Adrenal gland (tissue), 5 donors: ENCODE measurements around the gene SDF4.

ENCODE experiments used
- CTCF ChIP-seq, 6 experiments: fragments of 450-650 bp in 4 of 6; fragments of 200-600 bp in 2 of 6; sonication (generic) in 1 of 6; IDR thresholded peaks; 1 replicate in 5 of 6; 2 replicates in 1 of 6; pipeline versions ENCODE4 v1.5.1 to v1.8.0; 2016 to 2021; ENCODE audit warnings: antibody characterized with exemption in 6 of 6, mild to moderate bottlenecking in 2 of 6, moderate library complexity in 1 of 6
- POLR2A ChIP-seq, 2 donors: fragments of 450-650 bp; IDR thresholded peaks; one replicate each; pipeline ENCODE4 v1.6.1; 2017; ENCODE audit warnings: antibody characterized with exemption in 2 of 2, mild to moderate bottlenecking in 2 of 2, moderate library complexity in 1 of 2
- donor health status: DM: no; HTN: no; CAD: no.

GRCh38 chr1:1168451-1169411 lies 63.1 kb downstream of the SDF4 start:
- no peak for TF ChIP-seq CTCF (IDR thresholded peaks at IDR 0.05)
- no peak for TF ChIP-seq POLR2A (IDR thresholded peaks at IDR 0.05)
